ENCODE results near the gene GRAMD1A.

DNA sequence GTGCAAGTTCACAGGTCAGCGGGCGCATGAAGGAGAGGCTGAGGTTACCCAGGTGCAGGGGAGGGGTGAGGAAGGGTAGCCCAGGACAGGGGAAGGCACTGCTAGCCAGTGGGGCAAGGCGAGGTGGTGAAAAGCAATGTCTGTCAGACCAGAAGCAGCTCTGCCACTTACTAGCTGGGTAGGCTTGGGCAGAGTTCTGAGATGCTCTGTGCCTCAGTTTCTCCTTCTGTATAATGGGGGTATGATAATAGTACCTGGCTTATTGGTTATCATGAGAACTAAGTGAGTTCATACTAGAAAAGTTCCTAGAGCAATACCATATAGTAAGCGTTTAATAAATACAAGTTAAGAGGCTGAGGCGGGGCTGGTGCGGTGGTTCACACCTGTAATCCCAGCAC, 15.8 kb downstream of the GRAMD1A start:
- no peak for TF ChIP-seq SUZ12 (IDR thresholded peaks at IDR 0.05; ENCODE audit: extremely low read depth, insufficient read depth, insufficient read length)
- TF ChIP-seq ZNF274 (IDR thresholded peaks at IDR 0.05; ENCODE audit: low read depth, low read length): no peak
- TF ChIP-seq YY1 (IDR thresholded peaks at IDR 0.05; ENCODE audit: insufficient read depth, insufficient read length): no peak
